GM20000 (cell line): ENCODE results near the gene NFS1.
"Not testable (repeated sequence)": the region's sequence is repeated elsewhere in the genome, so short reads cannot be mapped to it uniquely, and the experiment has no call there.

Source experiments
- DNase-seq: peaks from one replicate; pipeline ENCODE4 v3.0.0; 2012; ENCODE audit warnings: low spot score
- CTCF ChIP-seq: IDR thresholded peaks from 2 replicates; pipeline ENCODE4 v1.5.1; 2012; ENCODE audit warnings: mild to moderate bottlenecking, control low read depth; ENCODE audit errors: extremely low read depth, missing control alignments

NFS1 gene

GRCh38 chr20:35718972-35719635 is 20.0 kb upstream of the NFS1 start:
- DNase-seq = no peak
- no peak for TF ChIP-seq CTCF

GRCh38 chr20:35718321-35718720 is 19.2 kb upstream of the NFS1 start:
- DNase-seq = not testable (repeated sequence)

DNA sequence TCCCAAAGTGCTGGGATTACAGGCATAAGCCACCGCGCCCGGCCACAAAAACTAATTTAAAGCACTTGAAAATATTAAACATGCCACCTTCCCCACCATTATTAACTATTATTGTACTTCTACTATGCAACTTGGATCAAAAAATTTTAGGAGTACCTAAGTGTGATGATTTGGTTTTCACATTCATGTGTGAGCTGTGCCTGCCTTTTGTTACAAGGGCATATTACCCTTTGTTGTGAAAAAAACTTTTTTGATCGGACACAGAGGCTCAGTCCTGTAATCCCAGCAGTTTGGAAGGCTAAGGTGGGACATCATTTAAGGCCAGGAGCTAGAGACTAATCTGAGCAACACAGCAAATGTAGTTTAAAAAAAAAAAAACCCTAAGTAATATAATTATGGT is 17.2 kb upstream of the NFS1 start:
- TF ChIP-seq CTCF = no peak
- DNase-seq = no peak

- TF ChIP-seq CTCF = no peak
- DNase-seq = no peak
Observed at GRCh38 chr20:35715652-35716051, 16.5 kb upstream of the NFS1 start.

GRCh38 chr20:35714127-35714526 is 15.0 kb upstream of the NFS1 start:
- no peak for TF ChIP-seq CTCF
- no peak for DNase-seq

- not testable (repeated sequence) for DNase-seq
Observed at GRCh38 chr20:35713120-35713519, 14.0 kb upstream of the NFS1 start.

- DNase-seq = no peak
- TF ChIP-seq CTCF = no peak
Observed at GRCh38 chr20:35711588-35712209, 12.5 kb upstream of the NFS1 start.

DNA sequence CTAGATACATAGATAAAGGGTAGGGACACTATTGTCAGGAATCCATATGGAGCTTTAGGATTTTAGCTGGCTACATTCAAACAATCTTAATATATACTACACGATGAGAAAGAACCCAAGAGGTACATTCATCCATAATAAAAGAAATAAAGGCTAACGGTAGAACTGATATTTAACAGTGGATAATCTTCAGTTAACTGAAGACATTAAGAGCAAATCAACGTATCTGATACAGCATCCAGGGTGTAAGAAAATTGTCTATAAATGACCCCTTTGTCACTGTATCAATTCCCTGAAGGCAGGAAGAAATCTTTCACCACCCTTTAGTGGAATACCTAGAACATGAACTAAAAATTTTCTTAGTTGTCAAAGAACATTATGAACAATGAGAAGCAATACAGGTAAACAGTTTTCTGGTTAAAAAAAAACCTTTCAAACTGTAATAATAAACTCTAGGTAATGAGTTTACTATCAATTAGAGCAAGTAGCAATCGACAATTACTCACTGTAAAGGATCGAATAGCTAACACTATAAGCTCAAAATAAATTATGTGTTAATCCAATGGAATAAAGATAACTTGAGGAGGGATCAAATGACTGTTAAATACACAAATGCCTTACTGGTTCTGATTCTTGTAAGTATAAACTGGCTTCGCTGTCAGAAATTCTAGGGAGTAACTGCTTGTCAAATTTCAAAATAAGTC is 11.9 kb upstream of the NFS1 start:
- DNase-seq = no peak
- no peak for TF ChIP-seq CTCF
